Suprapubic skin (tissue), 4 donors: ENCODE results near the gene KBTBD3. TPM values are rescaled to one million over a fixed set of nuclear protein-coding genes. Genes with fewer than 3 reads are reported as not detected.

Source experiments
- DNase-seq, 2 donors: peaks; one replicate each; pipeline ENCODE4 v3.0.0-alpha.2; 2019; ENCODE audit warnings: low spot score in 2 of 2
- H3K27ac ChIP-seq: fragments of 200-600 bp; sonication (generic); one replicate; pipeline ENCODE4 v1.5.1; 2019
- H3K27me3 ChIP-seq: fragments of 200-600 bp; sonication (generic); one replicate; pipeline ENCODE4 v1.5.1; 2019
- H3K36me3 ChIP-seq: fragments of 200-600 bp; sonication (generic); one replicate; pipeline ENCODE4 v1.5.1; 2019
- H3K4me1 ChIP-seq: fragments of 200-600 bp; sonication (generic); one replicate; pipeline ENCODE4 v1.5.1; 2019
- H3K4me3 ChIP-seq: fragments of 200-600 bp; sonication (generic); one replicate; pipeline ENCODE4 v1.5.1; 2019; ENCODE audit warnings: mild to moderate bottlenecking
- H3K9me3 ChIP-seq: fragments of 200-600 bp; sonication (generic); one replicate; pipeline ENCODE4 v1.5.1; 2019
- CTCF ChIP-seq, 2 donors: fragments of 200-600 bp in 1 of 2; fragments of 450-650 bp in 1 of 2; sonication (generic) in 1 of 2; IDR thresholded peaks; one replicate each; pipeline ENCODE4 v1.5.1; 2016 to 2019; ENCODE audit warnings: antibody characterized with exemption in 2 of 2, mild to moderate bottlenecking in 1 of 2, moderate library complexity in 1 of 2
- EP300 ChIP-seq: sonication (generic); formaldehyde crosslinking; IDR thresholded peaks from one replicate; pipeline ENCODE4 v1.6.1; 2017; ENCODE audit warnings: antibody characterized with exemption
- POLR2A ChIP-seq, 2 donors: fragments of 450-650 bp; IDR thresholded peaks; one replicate each; pipeline ENCODE4 v1.6.1; 2017; ENCODE audit warnings: antibody characterized with exemption in 2 of 2, mild to moderate bottlenecking in 2 of 2, moderate library complexity in 2 of 2
- POLR2AphosphoS5 ChIP-seq, 3 donors: sonication (generic); formaldehyde crosslinking; IDR thresholded peaks; one replicate each; pipeline ENCODE4 v1.6.1; 2017; ENCODE audit warnings: antibody characterized with exemption in 3 of 3
- WGBS: methylation state at CpG from one replicate; pipeline ENCODE4 v1.1.5; 2018; 5-methylcytosine and 5-hydroxymethylcytosine counted together
- total RNA-seq, 4 donors: library from RNA; depleted of rRNA; stranded (reverse); fragments of >200 nt; gene quantifications; one replicate each; pipeline ENCODE4 v1.1.0, GENCODE V29; 2016

The KBTBD3 gene
- total RNA-seq, 4 donors from 2014 or later, result 2.9 to 15.3 (median 3.8) TPM

GRCh38 chr11:106077609-106078455 lies 685 bp upstream of the KBTBD3 start, which contains the start of gene AASDHPPT:
AASDHPPT (plus strand) TSS chr11:106077662; CDS start chr11:106077711, 49 bp downstream.
- peak in 2 of 3 donors; percentile 77 to 82 for TF ChIP-seq POLR2AphosphoS5 (IDR thresholded peaks at IDR 0.05)
- TF ChIP-seq POLR2A (IDR thresholded peaks at IDR 0.05), result peak in 1 of 2 donors; percentile 45
- no peak for TF ChIP-seq CTCF (IDR thresholded peaks at IDR 0.05)
- no peak for TF ChIP-seq EP300
- under 1% methylated on average over 31 of the region's 55 CpGs for WGBS
- H3K4me3 ChIP-seq, result peak within 1 kb of the TSS; percentile 75
- DNase-seq, result no peak
- peaks cover 23% of the 10 kb centered on the region for H3K36me3 ChIP-seq
- H3K27ac ChIP-seq, result peak within 1 kb of the TSS; percentile 94
- no peaks in the 10 kb centered on the region for H3K27me3 ChIP-seq
- no peaks in the 10 kb centered on the region for H3K9me3 ChIP-seq
- peaks cover 49% of the 10 kb centered on the region for H3K4me1 ChIP-seq

GRCh38 chr11:106076171-106076918 lies 802 bp downstream of the KBTBD3 start:
- no peaks in the 10 kb centered on the region for H3K9me3 ChIP-seq
- H3K4me1 ChIP-seq, result peaks cover 40% of the 10 kb centered on the region
- DNase-seq, result no peak
- peaks cover 15% of the 10 kb centered on the region for H3K36me3 ChIP-seq
- 10% methylated on average over 17 of the region's 19 CpGs for WGBS
- no peaks in the 10 kb centered on the region for H3K27me3 ChIP-seq
- TF ChIP-seq POLR2AphosphoS5 (IDR thresholded peaks at IDR 0.05) (no peak), CTCF (IDR thresholded peaks at IDR 0.05) (no peak), EP300 (no peak), POLR2A (IDR thresholded peaks at IDR 0.05) (no peak)
- peak overlapping the region; percentile 94 for H3K27ac ChIP-seq
- H3K4me3 ChIP-seq, result peak overlapping the region; percentile 75

GRCh38 chr11:106072804-106073203 lies 4.3 kb downstream of the KBTBD3 start:
- Histone ChIP-seq H3K4me1 (peaks cover 12% of the 10 kb centered on the region), H3K36me3 (no peaks in the 10 kb centered on the region), H3K9me3 (no peaks in the 10 kb centered on the region), H3K27ac (no peak overlapping the region), H3K4me3 (no peak overlapping the region), H3K27me3 (no peaks in the 10 kb centered on the region)
- WGBS, result 97% methylated on average over 1 of the region's 1 CpG
- no peak for DNase-seq
- no peak for TF ChIP-seq POLR2AphosphoS5 (IDR thresholded peaks at IDR 0.05)

GRCh38 chr11:106070606-106071005 lies 6.5 kb downstream of the KBTBD3 start:
- Histone ChIP-seq H3K27ac (no peak overlapping the region), H3K9me3 (no peaks in the 10 kb centered on the region), H3K36me3 (no peaks in the 10 kb centered on the region), H3K4me3 (no peak overlapping the region), H3K27me3 (no peaks in the 10 kb centered on the region), H3K4me1 (peaks cover 3% of the 10 kb centered on the region)
- TF ChIP-seq POLR2AphosphoS5 (IDR thresholded peaks at IDR 0.05) (no peak), POLR2A (IDR thresholded peaks at IDR 0.05) (no peak), EP300 (no peak), CTCF (IDR thresholded peaks at IDR 0.05) (no peak)
- WGBS, result 87% methylated on average over 3 of the region's 3 CpGs
- DNase-seq, result no peak

- H3K4me3 ChIP-seq, result no peak overlapping the region
- H3K4me1 ChIP-seq, result no peaks in the 10 kb centered on the region
- TF ChIP-seq POLR2AphosphoS5 (IDR thresholded peaks at IDR 0.05) (no peak), EP300 (no peak), CTCF (IDR thresholded peaks at IDR 0.05) (no peak), POLR2A (IDR thresholded peaks at IDR 0.05) (no peak)
- H3K9me3 ChIP-seq, result no peaks in the 10 kb centered on the region
- no peaks in the 10 kb centered on the region for H3K27me3 ChIP-seq
- no peak for DNase-seq
- no peaks in the 10 kb centered on the region for H3K36me3 ChIP-seq
- no peak overlapping the region for H3K27ac ChIP-seq
These were observed 14.1 kb downstream of the KBTBD3 start for GRCh38 chr11:106063009-106063408.
